Pulmonary artery endothelial cell (primary cell): ENCODE results near the gene MCAM. TPM values are rescaled to one million over a fixed set of nuclear protein-coding genes. Genes with fewer than 3 reads are reported as not detected.

ENCODE experiments used
- DNase-seq: peaks from one replicate; pipeline ENCODE4 v3.0.0-alpha.2; 2011; ENCODE audit warnings: low read depth, low spot score
- total RNA-seq: library from RNA; depleted of rRNA; stranded (reverse); fragments of >200 nt; gene quantifications from 2 replicates; pipeline ENCODE4 v1.2.3, GENCODE V29; 2014

MCAM gene
- total RNA-seq, 1 donor from 2014 or later = 2,031 TPM

- DNase-seq = no peak
These were observed 7.5 kb downstream of the MCAM start for GRCh38 chr11:119309411-119309810.

- DNase-seq = no peak
These were observed 9.0 kb downstream of the MCAM start for GRCh38 chr11:119307974-119308373.

DNA sequence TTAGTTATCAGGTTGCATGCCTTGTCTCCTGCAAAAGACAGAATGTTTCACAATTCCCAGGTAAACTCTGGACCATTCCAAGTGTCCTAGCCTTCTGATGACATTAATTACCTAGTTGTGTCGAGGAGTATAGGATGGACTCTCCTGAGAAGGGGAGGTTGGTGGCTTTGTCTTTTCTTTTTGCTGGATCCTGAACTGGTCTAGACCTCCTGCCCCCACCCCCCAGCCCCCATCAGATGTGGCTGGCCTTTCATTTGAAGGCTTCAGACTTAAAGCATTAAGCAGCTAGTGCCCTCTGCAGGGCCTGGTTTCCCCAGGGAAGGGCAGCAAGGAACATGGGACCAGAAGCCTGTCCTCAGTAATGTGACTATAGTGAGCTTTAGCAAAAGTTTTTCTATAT is 9.7 kb downstream of the MCAM start:
- no peak for DNase-seq

DNA sequence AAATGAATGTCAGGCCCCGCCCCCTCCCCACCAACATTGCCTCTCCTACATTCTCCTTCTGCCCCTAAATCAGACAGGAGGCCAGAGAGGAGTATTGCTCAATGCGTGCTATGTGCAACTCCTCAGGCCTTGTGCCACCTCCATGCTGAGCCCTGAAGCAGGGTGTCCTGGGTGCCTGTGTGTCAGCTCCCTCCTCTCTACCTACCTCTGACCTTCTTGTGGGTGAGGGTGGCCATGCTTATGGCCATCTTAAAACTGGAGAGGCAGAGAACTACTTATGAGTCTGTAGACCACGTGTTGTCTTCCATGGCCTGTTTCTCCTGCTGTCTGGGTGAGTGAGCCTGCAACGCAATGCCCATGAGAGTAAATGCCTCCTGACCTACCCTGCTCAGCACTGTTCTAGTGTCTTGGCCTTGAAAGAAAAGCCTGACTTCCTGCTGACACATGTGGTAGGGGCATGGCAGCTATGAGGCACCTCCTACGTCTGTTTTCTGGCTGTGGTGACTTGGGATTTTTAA is 10.5 kb downstream of the MCAM start:
- no peak for DNase-seq

DNA sequence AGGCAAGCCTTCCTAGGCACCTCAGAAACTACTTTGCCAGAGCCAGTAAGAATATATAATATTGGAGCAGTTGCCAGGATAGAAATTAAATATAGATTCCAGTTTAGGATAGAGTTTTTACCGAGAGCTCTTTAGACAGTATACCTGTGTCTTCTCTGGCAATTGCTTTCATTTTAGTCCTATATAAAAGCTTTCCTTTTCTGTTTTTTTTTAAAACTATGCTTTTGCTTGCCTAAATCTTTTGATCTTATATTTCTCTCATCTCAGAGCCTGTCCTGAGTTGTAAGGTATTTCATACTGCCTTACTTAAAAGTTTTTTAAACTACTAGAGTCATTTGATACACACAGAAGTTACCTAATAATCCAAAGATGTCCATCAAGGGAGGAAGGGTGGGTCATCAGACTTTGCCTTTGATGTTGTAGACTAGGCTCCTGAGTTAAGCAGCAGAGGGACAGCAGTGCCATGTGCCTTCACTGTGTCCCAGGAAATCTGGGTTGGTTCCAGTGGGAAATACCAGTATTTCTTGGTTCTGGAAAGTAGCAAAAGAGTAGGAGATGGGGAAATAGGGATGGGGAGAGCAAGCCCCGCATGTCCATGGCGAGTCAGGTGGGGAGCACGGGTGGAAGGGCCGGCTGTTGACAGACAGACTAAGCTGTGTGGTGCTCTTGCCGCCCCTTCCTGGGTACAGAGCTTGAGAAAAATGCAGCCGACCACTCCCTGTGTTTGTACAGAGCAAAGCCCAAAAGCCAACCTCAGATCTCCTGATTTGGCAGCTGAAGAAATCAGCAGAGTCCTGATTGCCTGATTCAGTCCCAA is 11.2 kb downstream of the MCAM start:
- no peak for DNase-seq

DNA sequence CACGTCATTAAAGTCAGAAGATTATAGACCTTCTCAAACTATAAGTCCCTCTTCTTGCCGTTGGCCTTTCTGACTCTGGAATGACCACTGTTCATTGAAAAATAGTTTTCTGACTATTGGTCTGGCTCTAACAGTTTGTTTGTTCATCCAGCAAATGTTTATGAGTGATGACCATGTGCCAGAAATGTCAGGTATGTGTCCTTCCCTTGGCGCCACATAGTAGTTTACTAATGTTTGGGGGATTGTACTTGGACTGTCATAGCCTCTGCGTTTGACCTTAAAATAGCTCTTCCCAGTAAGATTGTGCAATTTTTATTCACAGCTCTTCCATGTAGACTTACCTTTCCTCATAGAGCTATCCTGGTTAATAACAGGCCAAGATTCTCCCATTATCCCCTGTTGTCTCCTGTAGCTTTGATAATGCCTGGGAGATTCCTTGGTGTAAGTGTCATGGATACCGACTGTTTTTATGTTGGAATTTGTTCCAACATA is 13.7 kb downstream of the MCAM start:
- DNase-seq = no peak

DNA sequence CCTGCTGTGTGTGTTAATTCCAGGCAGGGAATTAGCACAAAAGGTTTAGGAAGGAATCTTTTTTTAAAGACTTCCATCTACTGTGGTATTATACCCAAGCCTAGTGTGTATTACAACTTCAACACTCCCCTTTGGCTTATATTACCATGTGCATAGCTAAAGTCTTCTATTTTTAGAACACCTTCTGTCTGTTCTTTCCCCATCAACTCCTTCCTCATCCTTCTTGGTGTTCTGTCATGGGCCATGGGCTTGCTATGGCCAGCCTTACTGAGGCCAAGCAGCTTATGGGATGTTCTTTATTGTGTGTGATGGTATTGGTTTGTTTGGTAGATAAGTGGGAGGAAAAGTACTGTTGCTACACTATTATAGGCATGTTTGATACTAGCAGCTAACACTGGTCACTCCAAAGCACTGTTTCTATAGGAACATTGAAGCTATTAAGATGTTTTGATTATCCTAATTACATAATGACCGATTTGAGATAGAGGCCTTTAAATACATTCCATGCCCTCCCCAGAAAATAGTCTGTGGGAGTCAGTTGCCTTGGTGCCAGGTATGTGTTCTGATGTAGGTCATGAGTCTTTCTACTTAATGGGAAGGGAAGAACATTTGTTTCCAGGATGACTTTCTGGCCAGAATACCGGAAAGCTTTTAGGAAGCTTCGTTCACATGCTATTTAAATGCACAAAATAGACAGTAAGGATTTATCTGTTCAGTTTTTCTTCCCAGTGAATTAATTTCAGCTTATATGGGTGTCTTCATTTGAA is 16.5 kb downstream of the MCAM start:
- no peak for DNase-seq

- DNase-seq = no peak
These were observed 17.5 kb downstream of the MCAM start for GRCh38 chr11:119299416-119299815.

GRCh38 chr11:119298726-119299125 is 18.2 kb downstream of the MCAM start:
- DNase-seq = no peak

- DNase-seq = no peak
These were observed 19.0 kb downstream of the MCAM start for GRCh38 chr11:119297938-119298337.

GRCh38 chr11:119295178-119295577 is 21.8 kb downstream of the MCAM start:
- DNase-seq = no peak

- DNase-seq = no peak
These were observed 23.5 kb downstream of the MCAM start for GRCh38 chr11:119293461-119293860.

- no peak for DNase-seq
These were observed 25.9 kb downstream of the MCAM start for GRCh38 chr11:119290894-119291497.

DNA sequence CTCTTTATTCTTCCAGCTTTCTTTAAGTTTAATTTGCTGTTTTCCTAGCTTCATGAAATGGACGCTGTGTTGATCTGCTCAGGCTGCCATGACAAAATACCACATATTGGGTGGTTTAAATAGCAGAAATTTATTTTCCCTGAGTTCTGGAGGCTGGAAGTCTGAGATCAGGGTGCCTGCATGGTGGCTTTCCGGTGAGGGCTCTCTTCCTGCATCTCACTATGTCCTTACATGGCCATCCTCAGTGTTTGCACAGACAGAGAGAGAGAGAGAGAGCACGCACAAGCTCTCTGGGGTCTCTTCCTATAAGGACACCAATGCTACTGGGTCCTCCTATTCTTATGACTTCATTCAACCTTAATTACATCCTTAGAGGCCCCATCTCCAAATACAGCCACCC is 28.7 kb downstream of the MCAM start:
- DNase-seq = no peak

GRCh38 chr11:119285431-119285830 is 31.5 kb downstream of the MCAM start:
- no peak for DNase-seq

DNA sequence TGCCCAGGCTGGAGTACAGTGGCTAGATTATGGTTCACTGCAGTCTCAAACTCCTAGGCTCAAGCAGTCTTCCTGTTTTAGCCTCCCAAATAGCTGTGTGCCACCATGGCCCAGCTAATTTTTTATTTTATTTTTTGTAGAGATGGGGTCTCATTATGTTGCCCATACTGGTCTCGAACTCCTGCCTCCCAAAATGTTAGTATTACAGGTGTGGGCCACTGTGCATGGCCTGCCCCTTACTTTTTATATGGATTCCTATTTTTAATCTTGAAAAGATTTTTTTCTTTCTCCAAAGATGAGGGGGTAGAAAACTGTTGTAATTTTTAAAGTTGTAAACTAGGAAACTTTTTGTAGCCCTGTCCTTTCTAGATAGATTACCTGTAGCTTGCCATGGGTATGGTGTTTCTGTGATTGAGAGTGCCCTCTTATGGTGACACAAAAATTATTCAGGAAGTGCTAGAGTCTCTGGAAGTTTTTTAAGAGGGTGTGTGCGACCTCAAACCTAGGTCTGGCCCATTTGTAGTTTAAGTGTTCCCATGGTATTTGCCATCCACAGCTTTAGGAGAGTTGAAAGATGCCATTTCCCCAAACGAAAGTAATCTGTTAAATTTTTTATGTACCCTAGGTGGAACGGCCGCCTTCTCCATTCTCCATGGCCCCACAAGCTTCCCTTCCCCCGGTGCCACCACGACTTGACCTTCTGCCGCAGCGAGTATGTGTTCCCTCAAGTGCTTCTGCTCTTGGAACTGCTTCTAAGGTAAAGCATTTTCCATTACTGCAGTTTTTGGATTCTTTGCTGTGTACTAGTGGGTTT is 32.4 kb downstream of the MCAM start:
- no peak for DNase-seq

GRCh38 chr11:119282495-119282894 is 34.4 kb downstream of the MCAM start:
- no peak for DNase-seq

- DNase-seq = no peak
These were observed 39.3 kb downstream of the MCAM start for GRCh38 chr11:119277660-119278059.

- no peak for DNase-seq
These were observed 43.2 kb downstream of the MCAM start for GRCh38 chr11:119273721-119274120.

DNA sequence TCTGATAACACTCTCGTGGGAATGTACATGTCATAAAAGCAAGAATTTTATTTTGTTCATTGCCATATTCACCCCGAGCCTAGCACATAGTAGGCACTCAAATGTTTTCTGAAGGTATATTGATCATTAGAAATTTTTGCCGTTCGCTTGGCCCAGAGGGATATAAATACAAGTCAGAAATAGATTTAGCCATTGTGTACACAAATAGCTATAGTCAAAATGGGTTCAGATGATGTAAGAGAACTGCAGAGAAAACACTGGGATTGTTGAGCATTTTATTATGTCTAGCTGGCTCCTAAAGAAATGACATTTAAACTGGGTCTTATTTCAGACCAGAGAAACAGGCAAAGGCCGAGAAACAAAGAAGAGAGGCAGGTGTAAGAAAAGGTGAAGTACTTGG is 49.3 kb downstream of the MCAM start:
- no peak for DNase-seq
